ENCODE data around the gene PKN2.
"Not testable (repeated sequence)": the region's sequence is repeated elsewhere in the genome, so short reads cannot be mapped to it uniquely, and the experiment has no call there.

Gene PKN2

DNA sequence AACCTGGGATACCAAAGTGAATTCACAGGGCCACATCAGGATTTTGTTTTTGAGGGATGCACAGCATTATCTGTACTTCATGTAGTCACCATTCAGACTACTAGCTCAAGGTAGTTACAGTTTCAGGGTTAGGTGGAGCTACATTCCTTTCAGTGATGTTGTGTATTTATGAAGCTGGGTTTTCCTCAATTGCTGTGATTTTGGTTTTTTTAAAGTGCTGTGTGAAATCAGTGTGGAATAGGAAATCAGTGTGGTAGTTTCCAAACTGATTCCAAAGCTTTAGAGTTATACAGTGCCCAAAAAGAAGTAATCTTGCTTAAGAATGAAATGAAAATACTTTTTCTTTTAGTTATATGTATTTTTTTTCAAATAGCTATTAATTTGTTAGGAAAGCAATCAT lies 95.8 kb downstream of the PKN2 start:
- Mint-ChIP-seq H3K27me3 (no peaks in the 10 kb centered on the region), H3K9me3 (no peaks in the 10 kb centered on the region), H3K4me1 (peaks cover 8% of the 10 kb centered on the region), H3K36me3 (peaks cover 68% of the 10 kb centered on the region), H3K27ac (no peak overlapping the region), H3K4me3 (no peak overlapping the region)
- ATAC-seq: no peak

DNA sequence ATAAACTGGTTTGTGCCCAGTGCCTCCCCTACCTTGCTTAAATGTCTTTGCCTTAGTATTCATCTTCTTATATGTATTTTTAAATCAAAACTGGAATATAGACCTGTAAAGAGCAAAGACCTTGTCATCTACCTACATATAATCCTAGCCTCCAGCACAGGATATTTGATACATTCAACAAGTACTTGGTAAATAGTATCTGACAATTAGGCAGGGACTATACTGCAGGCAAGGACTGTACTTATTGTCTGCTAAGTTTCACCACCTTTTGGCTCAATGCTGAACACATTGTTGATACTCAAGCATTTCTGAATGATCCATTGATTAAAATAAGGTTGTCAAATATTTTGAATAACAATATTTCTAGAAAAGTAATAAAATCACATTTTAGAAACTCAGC lies 96.4 kb downstream of the PKN2 start:
- no peaks in the 10 kb centered on the region for H3K27me3 Mint-ChIP-seq
- H3K27ac Mint-ChIP-seq: no peak overlapping the region
- H3K36me3 Mint-ChIP-seq: peaks cover 66% of the 10 kb centered on the region
- no peak for ATAC-seq
- H3K4me3 Mint-ChIP-seq: no peak overlapping the region
- H3K4me1 Mint-ChIP-seq: peaks cover 8% of the 10 kb centered on the region
- H3K9me3 Mint-ChIP-seq: no peaks in the 10 kb centered on the region

DNA sequence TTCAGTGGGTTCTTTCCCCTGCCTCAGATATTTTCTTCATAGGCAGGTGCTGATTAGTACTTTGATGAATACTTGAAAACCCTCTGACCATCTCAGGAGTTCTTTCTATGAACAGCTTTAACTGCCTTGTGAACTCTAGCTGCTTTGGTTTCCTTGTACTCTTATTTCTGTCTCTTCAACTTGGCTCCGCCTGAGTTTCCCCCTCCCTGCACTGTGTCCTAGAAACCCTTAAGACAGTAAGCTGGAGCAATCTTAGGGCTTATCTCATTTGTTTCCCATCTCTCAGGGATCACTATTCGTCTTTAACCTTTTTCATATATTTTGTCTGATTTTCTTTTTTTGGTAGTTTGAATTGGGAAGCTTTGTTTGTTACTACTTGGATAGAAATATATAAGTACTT lies 99.1 kb downstream of the PKN2 start:
- Mint-ChIP-seq H3K9me3 (no peaks in the 10 kb centered on the region), H3K4me1 (peaks cover 8% of the 10 kb centered on the region), H3K36me3 (peaks cover 52% of the 10 kb centered on the region), H3K27ac (no peak overlapping the region), H3K27me3 (no peaks in the 10 kb centered on the region), H3K4me3 (no peak overlapping the region)
- no peak for ATAC-seq

DNA sequence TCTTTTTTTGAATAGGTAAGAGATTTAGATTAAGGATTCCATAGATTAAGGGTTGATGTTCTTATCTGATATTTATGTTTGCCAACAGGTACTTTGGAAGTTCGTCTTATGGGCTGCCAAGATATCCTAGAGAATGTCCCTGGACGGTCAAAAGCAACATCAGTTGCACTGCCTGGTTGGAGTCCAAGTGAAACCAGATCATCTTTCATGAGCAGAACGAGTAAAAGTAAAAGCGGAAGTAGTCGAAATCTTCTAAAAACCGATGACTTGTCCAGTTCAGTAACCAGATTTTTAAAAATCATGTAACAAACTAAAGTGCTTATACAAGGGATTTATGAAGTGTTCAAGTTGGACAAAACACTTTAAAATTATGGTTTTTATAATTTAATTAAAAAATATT lies 100.5 kb downstream of the PKN2 start:
- peaks cover 54% of the 10 kb centered on the region for H3K36me3 Mint-ChIP-seq
- ATAC-seq: no peak
- no peak overlapping the region for H3K27ac Mint-ChIP-seq
- no peak overlapping the region for H3K4me3 Mint-ChIP-seq
- H3K9me3 Mint-ChIP-seq: no peaks in the 10 kb centered on the region
- no peaks in the 10 kb centered on the region for H3K27me3 Mint-ChIP-seq
- H3K4me1 Mint-ChIP-seq: peaks cover 8% of the 10 kb centered on the region

DNA sequence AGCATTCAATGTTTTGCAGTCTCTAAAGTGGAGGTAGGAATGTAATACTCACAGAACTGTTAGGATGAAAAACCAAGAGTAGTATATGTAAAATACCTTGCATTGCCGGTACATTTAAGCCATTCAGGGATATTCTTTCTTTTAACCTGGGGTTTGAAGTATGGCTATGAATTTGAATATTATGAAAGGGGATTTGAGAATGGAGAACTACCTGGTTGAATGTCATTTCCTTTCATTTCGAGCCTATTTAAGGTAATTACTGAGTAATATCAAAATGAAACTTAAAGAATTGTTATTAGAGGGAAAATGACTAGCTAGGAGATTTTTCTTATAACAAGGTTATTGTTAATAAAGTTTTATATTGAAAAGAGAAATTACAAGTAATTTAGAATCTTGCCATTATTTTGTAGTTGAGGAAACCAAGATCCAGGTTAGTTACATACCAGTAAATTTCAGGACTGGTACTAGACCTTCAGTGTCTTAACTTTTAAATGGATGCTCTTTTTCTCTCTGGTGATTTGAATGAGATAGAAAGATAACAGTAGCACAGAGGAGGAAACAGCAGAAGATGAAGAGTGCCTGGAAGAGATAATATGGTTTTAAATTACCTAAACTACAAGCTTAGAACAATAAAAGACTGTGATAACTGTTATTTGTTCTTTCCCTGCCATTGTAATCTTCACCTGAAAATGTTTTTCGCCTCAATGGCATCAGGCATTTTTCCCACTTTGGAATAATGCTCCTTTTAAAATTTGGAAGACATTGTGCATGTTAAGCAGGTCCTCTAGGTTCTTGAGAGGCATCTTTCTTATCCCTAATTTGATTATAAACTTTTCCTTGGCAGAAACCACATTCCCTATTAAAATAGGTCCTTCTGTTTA lies 103.2 kb downstream of the PKN2 start:
- peaks cover 58% of the 10 kb centered on the region for H3K36me3 Mint-ChIP-seq
- H3K4me1 Mint-ChIP-seq: no peaks in the 10 kb centered on the region
- no peak for ATAC-seq
- H3K27ac Mint-ChIP-seq: no peak overlapping the region
- H3K4me3 Mint-ChIP-seq: no peak overlapping the region
- H3K9me3 Mint-ChIP-seq: no peaks in the 10 kb centered on the region
- no peaks in the 10 kb centered on the region for H3K27me3 Mint-ChIP-seq

DNA sequence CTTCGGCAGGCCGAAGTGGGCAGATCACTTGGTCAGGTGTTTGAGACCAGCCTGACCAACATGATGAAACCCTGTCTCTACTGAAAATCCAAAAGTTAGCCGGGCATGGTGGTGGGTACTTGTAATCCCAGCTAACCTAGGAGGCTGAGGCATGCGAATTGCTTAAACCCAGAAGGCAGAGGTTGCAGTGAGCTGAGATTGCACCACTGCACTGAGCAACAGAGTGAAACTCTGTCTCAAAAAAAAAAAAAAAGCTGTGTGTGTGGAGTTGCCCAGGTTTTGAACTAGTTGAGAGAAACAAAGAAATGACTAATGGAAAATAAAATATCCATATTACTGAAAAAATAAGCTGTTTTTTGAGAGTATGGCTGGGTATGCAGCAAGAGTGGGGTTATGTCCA lies 107.1 kb downstream of the PKN2 start:
- no peak for ATAC-seq
- Mint-ChIP-seq H3K4me3 (no peak overlapping the region), H3K4me1 (no peaks in the 10 kb centered on the region), H3K9me3 (no peaks in the 10 kb centered on the region), H3K27ac (no peak overlapping the region), H3K27me3 (no peaks in the 10 kb centered on the region), H3K36me3 (peaks cover 46% of the 10 kb centered on the region)

DNA sequence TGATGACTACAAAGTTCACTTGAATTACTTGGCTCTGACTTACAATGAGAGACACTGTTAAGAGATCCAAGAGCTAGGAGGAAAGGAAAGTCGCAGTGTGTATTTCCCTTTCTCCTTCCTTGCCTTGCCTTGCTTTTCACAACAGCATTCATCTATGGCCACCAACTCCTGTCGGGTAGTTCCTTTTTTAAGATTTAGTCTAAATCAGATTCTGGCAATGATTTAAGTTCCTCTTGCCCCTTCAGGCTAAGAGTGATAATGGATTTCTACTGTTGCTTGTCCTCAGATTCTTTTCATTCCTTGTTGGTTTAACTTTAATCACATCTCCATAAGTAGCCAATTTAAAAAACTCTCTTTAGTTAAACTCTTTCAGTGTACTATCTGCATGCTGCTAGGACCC lies 115.4 kb downstream of the PKN2 start:
- Mint-ChIP-seq H3K4me3 (no peak overlapping the region), H3K9me3 (peaks cover 17% of the 10 kb centered on the region), H3K36me3 (peaks cover 76% of the 10 kb centered on the region), H3K27me3 (no peaks in the 10 kb centered on the region), H3K4me1 (peaks cover 5% of the 10 kb centered on the region), H3K27ac (peak overlapping the region; percentile 5)
- no peak for ATAC-seq

DNA sequence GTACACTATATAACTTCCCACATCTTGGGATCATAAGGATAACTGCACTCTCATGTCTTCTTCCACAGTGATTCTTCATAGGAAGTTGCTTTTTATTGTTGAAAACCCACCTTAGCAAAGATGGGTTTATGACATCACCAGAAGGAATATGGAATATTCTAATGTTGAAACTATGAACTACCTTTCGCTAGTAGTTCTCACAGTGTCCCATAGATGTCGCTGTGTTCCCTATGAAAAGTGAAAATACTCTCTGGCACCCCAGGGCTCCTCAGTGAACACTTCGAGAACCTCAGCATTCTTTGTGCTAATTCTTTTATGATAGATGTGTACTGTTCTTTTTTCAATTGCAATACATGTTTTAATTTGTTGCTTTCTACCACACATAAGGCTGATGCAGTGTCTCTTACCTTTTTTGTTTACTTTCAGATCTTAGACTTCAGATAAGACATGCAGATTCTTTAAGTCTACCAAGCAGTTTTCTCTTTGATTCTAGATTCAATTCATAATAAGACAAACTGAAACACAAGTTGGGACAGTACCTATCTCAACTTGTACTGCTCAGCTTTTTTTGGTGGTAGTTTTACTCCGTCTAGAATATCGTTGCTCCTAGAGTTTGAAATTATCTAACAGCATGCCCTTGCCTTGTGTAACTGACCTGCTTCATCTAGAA lies 116.4 kb downstream of the PKN2 start:
- H3K9me3 Mint-ChIP-seq: peaks cover 17% of the 10 kb centered on the region
- no peak for ATAC-seq
- H3K27me3 Mint-ChIP-seq: no peaks in the 10 kb centered on the region
- H3K27ac Mint-ChIP-seq: no peak overlapping the region
- H3K4me3 Mint-ChIP-seq: no peak overlapping the region
- H3K36me3 Mint-ChIP-seq: peaks cover 68% of the 10 kb centered on the region
- peaks cover 5% of the 10 kb centered on the region for H3K4me1 Mint-ChIP-seq

DNA sequence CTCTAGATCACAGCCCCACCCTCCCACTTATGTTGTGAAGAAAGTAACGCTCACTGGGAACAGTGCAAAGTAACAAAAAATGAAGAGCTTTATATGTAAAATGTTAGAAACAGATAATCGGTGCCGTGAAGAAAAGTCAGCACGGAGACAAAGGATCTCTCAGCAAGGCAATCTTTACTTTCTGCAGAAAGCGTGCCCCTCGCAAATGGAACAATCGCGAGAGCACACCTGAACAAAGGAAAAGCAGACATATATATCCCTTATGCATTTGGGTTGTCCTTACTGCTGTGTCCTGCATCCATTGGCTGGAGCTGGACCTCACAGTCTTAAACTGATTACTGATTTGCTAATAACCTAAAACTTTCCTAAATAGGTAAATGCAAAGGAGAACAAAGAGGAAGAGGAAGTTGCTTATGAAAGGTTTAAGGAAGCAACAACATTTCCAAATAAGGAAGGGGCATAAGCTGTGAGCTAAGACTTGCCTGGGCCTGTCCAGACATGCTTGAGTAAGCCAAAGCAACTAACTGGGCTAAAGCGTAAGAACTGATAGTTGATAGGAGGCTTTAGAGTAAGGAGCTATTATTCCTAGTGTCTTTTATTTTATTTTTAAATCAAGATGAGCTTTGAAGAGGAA lies 117.6 kb downstream of the PKN2 start:
- Mint-ChIP-seq H3K4me1 (peaks cover 5% of the 10 kb centered on the region), H3K27ac (peak overlapping the region; percentile 72), H3K4me3 (no peak overlapping the region), H3K27me3 (no peaks in the 10 kb centered on the region), H3K36me3 (peaks cover 72% of the 10 kb centered on the region), H3K9me3 (peaks cover 17% of the 10 kb centered on the region)
- no peak for ATAC-seq

DNA sequence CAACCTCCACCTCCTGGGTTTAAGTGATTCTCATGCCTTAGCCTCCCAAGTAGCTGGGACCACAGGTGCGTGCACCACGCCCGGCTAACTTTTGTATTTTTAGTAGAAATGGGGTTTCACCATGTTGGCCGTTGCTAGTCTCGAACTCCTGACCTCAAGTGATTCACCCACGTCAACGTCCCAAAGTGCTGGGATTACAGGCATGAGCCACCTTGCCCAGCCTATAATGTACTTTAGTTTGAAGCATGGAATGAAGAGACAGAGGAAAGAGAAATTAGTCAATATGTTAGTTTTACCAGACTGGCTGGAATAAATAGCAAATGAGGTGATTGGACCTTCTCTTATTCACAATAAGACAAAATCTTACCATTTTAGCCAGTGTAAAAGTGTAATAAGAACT lies 118.3 kb downstream of the PKN2 start:
- no peak overlapping the region for H3K4me3 Mint-ChIP-seq
- peaks cover 5% of the 10 kb centered on the region for H3K4me1 Mint-ChIP-seq
- H3K36me3 Mint-ChIP-seq: peaks cover 67% of the 10 kb centered on the region
- ATAC-seq: no peak
- H3K9me3 Mint-ChIP-seq: peaks cover 17% of the 10 kb centered on the region
- no peaks in the 10 kb centered on the region for H3K27me3 Mint-ChIP-seq
- H3K27ac Mint-ChIP-seq: peak overlapping the region; percentile 72

DNA sequence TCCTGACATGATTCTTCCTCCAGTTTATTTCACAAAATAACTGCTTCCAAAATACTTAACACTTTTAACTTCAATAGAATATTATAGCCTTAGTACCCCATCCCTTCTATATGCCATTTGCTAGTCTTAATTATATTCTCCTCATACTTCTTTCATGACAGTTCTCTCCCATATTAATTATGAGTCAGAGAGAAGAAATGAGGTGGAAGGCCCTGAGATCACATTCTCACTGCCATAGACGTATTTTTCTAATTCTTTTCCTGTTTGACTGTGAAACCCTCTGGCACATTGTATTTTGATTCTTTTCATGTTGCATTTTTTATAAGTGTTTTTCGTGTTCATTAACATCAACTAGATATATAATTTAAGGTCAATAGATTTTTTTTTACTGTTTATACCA lies 118.9 kb downstream of the PKN2 start:
- peaks cover 5% of the 10 kb centered on the region for H3K4me1 Mint-ChIP-seq
- H3K27me3 Mint-ChIP-seq: no peaks in the 10 kb centered on the region
- peaks cover 63% of the 10 kb centered on the region for H3K36me3 Mint-ChIP-seq
- H3K27ac Mint-ChIP-seq: no peak overlapping the region
- ATAC-seq: no peak
- no peak overlapping the region for H3K4me3 Mint-ChIP-seq
- peaks cover 17% of the 10 kb centered on the region for H3K9me3 Mint-ChIP-seq

DNA sequence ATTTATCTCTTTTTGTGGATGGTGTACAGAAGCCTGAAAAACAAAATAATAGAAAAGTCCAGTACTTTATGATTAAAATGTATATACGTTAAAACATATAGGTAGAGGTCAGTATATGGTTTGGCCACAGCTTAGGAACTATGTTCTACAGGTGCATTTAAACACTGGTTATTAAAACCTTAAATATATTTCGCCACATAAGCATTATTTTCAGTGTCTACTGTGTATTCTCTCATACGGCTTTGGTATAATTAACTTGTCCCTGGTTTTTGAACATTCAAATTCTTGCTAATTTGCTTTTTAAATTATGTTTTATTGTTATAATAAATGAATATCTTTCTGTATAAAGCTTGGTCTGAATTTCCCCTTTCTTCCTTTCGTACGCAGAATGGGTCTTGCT lies 119.4 kb downstream of the PKN2 start:
- peaks cover 15% of the 10 kb centered on the region for H3K9me3 Mint-ChIP-seq
- H3K36me3 Mint-ChIP-seq: peaks cover 59% of the 10 kb centered on the region
- no peak for ATAC-seq
- no peak overlapping the region for H3K27ac Mint-ChIP-seq
- H3K4me3 Mint-ChIP-seq: no peak overlapping the region
- no peaks in the 10 kb centered on the region for H3K27me3 Mint-ChIP-seq
- peaks cover 5% of the 10 kb centered on the region for H3K4me1 Mint-ChIP-seq

DNA sequence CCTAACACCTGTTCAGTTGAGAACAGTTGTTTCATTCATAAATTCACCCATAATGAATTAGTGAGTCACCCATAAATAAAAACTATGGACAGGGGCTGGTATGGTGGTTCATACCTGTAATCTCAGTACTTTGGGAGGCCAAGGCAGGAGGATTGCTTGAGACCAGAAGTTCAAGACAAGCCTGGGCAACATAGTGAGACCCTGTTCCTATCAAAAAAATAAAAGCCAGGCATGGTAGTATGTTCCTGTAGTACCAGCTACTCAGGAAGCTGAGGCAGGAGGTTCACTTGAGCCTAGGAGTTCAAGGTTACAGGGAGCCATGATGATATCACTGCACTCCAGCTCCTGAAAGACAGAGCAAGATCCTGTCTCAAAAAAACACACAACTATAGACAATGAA lies 128.3 kb downstream of the PKN2 start:
- no peak for ATAC-seq
- Mint-ChIP-seq H3K4me1 (no peaks in the 10 kb centered on the region), H3K27me3 (no peaks in the 10 kb centered on the region), H3K36me3 (peaks cover 34% of the 10 kb centered on the region), H3K27ac (no peak overlapping the region), H3K9me3 (no peaks in the 10 kb centered on the region), H3K4me3 (no peak overlapping the region)

DNA sequence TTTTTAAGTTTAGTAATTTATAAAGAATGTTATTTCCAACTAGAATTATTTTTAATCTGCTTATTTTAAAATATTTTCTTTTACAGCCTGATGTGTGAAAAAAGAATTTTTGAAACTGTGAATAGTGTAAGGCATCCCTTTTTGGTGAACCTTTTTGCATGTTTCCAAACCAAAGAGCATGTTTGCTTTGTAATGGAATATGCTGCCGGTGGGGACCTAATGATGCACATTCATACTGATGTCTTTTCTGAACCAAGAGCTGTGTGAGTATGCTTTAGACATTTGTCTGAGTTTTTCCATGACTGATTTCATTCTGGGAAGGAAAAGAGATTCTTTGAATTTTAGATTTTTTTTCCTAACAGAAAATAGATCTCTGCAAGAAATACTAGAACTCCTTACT lies 129.4 kb downstream of the PKN2 start:
- H3K27ac Mint-ChIP-seq: no peak overlapping the region
- H3K27me3 Mint-ChIP-seq: no peaks in the 10 kb centered on the region
- H3K9me3 Mint-ChIP-seq: no peaks in the 10 kb centered on the region
- peaks cover 45% of the 10 kb centered on the region for H3K36me3 Mint-ChIP-seq
- H3K4me3 Mint-ChIP-seq: no peak overlapping the region
- H3K4me1 Mint-ChIP-seq: no peaks in the 10 kb centered on the region
- no peak for ATAC-seq

DNA sequence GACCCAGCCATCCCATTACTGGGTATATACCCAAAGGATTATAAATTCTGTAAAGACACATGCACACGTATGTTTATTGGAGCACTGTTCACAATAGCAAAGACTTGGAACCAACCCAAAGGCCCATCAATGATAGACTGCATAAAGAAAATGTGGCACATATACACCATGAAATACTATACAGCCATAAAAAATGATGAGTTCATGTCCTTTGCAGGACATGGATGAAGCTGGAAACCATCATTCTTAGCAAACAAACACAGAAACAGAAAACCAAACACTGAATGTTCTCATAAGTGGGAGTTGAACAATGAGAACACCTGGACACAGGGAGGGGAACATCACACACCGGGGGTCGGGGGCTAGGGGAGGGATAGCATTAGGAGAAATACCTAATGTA lies 135.6 kb downstream of the PKN2 start:
- H3K36me3 Mint-ChIP-seq: peaks cover 45% of the 10 kb centered on the region
- not testable (repeated sequence) for ATAC-seq, H3K27ac Mint-ChIP-seq, H3K4me1 Mint-ChIP-seq, H3K9me3 Mint-ChIP-seq, H3K27me3 Mint-ChIP-seq, H3K4me3 Mint-ChIP-seq

DNA sequence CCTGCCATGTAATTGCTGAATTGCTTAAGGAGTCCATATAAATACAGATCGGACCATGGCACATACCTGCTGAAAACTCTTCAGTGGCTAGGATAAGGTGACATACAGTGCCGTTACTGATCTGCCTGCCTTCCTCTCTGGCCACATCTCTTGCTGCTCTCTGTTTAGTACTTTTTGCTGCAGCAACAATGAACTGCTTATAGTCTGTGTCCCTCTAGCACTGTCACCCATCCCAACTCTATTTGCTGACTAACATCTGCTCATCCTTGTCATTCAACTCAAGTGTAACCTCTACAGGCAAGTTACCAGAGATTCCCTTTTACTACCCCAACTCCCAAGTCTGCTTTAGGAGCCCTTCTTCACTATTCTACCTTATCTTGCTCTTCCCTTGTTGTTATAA lies 141.6 kb downstream of the PKN2 start:
- H3K4me1 Mint-ChIP-seq: no peaks in the 10 kb centered on the region
- H3K27ac Mint-ChIP-seq: no peak overlapping the region
- peaks cover 38% of the 10 kb centered on the region for H3K36me3 Mint-ChIP-seq
- H3K9me3 Mint-ChIP-seq: no peaks in the 10 kb centered on the region
- H3K4me3 Mint-ChIP-seq: no peak overlapping the region
- no peak for ATAC-seq
- no peaks in the 10 kb centered on the region for H3K27me3 Mint-ChIP-seq
